Activated effector memory CD4-positive, alpha-beta T cell treated with Interleukin-2 at 50 U/mL for 16 hours (primary cell): Measurements from ENCODE around the gene TEN1.
"Not testable (repeated sequence)": the region's sequence is repeated elsewhere in the genome, so short reads cannot be mapped to it uniquely, and the experiment has no call there.

Experiments used
- DNase-seq: peaks from one replicate; pipeline ENCODE4 v3.0.0-alpha.2; 2020

Gene TEN1

DNA sequence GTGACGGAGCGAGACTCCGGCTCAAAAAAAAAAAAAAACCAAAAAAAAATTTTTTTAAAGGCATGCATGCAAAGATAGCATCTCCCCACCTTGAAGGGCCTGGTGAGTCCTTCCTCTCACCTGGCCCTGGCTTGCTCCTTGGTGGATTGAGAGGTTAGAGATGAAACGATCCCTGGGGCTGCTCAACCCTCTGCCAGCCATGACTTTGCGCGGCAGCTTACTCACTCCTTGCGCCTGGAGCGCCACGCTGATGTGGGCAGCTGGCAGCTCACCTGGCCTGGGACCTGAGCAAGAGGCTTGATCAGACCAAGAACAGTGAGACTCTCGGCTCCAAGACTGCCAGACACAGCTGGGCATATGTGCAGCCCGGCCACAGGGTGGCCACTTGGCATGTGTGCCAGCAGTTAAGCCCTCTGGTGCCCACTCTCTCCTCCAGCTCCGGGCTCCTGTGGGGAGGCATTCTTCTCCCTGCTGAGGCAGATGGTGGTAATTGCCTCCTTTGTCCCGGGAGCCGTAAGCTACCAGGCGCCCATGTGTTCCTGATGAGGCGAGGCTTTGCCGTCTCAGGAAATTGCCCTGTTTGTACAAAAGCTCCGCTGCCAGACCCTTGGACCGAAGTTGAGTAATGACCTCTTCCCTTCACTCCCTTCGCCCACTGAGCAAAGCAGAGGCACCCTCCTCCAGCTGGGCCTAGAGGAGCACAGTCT is 53.2 kb downstream of the TEN1 start:
- no peak for DNase-seq

DNA sequence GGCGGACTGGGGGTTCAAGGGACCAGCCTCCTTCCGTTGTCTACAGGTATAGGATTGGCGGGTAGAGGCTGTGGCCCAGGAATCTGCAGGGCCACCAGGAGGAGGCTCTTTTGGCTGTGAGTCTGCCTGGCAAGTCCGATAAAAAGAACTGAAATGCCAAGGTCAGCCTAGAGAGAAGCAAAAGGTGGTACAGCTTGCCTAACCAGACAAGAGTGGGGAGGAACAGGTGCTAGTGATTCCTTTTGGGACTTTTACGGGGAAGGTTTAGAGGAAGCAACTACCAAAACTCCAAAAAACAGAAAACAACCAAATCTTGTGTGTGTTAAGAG is 53.7 kb downstream of the TEN1 start:
- DNase-seq, result no peak

DNA sequence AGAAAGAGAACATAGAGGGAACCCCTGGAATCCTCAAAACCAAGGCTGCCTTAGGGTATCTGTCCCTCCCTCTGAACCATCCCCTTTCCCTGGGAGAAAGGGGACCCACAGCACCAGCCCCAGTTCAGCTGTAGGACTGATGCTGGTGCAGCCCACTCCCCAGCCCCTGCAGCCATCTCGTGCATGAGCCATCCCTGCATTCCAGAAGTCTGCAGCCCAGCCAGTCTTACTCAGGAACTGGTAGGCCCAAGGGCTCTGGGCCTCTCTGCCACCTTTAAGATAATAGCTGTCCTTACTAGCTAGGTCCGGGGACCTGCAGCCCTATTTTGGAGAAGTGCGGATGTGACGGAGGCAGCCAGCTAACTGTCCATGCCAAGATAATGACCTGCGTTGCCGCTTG is 54.1 kb downstream of the TEN1 start:
- DNase-seq, result no peak

- no peak for DNase-seq
These were observed 55.6 kb downstream of the TEN1 start for GRCh38 chr17:76034428-76035350.

- DNase-seq, result no peak
These were observed 57.6 kb downstream of the TEN1 start for GRCh38 chr17:76036497-76037261.

DNA sequence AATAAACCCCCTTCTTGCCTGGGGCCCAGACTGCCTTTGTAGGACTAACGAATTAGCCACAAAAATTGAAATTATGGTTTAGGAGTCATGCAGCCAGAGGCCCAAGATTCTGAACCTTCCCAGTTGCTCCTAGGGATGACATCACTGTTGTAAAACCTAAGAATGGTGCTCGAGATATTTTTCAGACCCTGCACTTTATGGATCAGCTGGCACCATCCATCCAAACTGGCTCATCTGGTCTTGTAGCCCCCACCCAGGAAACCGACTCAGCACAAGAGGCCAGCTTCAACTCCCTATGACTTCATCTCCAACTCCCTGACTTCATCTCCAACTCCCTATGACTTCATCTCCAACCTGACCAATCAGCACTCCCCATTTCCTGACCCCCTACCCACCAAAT is 59.0 kb downstream of the TEN1 start:
- no peak for DNase-seq

- no peak for DNase-seq
These were observed 60.1 kb downstream of the TEN1 start for GRCh38 chr17:76039121-76039520.

- no peak for DNase-seq
These were observed 61.3 kb downstream of the TEN1 start for GRCh38 chr17:76040376-76040775.

DNA sequence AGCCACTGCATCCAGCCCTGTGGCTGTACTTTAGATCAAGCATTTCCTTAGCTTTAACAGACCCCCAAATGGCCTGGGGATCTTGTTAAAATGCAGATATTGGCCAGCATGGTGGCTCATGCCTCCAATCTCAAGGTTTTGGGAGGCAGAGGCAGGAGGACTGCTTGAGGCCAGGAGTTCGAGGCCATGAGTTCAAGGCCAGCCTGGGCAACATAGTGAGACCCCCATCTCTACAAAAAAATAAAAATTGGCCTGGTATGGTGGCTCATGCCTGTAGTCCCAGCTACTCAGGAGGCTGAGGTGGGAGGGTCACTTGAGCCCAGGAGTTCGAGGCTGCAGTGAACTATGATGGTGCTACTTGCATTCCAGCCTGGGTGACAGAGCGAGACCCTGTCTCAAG is 63.8 kb downstream of the TEN1 start:
- not testable (repeated sequence) for DNase-seq

GRCh38 chr17:76044475-76045007 is 65.5 kb downstream of the TEN1 start:
- not testable (repeated sequence) for DNase-seq

DNA sequence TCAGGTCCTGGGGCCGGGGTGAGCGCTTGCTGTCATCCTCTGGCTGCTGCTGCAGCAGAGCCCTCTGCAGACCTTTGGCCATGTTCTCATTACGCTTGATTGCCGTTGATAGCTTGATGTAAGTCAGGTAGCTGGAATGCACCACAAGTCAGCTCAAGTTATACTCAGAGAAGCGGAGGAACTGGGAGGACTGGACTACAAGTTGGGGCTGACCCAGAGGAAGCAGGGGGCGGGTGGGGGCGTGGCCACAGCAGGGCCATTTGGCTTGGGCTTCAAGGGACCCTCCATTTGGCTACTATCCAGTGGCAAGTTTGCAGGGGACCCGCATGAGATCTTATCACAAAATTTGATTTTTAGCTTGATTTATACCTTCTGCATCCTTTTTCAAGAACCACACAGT is 67.0 kb downstream of the TEN1 start:
- DNase-seq, result no peak

GRCh38 chr17:76048025-76048605 is 69.1 kb downstream of the TEN1 start:
- no peak for DNase-seq

- no peak for DNase-seq
These were observed 69.7 kb downstream of the TEN1 start for GRCh38 chr17:76048711-76049110.

DNA sequence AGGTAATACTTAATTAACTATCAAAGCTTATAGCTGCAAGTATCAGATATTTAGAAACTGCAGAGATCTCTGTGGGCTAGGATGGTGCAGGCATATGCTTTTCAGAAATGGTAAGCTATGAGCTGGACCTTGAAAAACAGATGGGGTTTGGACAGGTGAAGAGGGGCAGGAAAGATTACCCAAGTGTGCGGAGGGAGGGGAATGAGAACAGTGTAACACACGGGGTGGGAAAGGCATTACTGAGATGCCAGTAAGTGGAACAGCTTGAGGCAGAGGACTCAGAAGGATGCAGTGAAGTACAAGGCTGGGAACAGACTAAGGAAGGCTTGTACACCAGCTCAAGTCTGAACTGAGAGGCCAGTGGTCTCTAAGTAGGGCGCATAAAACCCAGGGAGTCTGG is 70.2 kb downstream of the TEN1 start:
- no peak for DNase-seq

- DNase-seq, result no peak
These were observed 70.9 kb downstream of the TEN1 start for GRCh38 chr17:76049836-76050537.
